ENCODE results near the gene HDHD5.

The HDHD5 gene

GRCh38 chr22:17158568-17159503, at the start of gene HDHD5:
Gene HDHD5 (minus strand): TSS chr22:17159277. CDS start chr22:17159251, 26 bp downstream.
- peak; percentile 85 for DNase-seq

- no peak for DNase-seq
Observed at GRCh38 chr22:17205432-17205831, 46.4 kb upstream of the HDHD5 start.

- DNase-seq: no peak
Observed at GRCh38 chr22:17201285-17201945, 42.3 kb upstream of the HDHD5 start.

- peak; percentile 75 for DNase-seq
Observed at GRCh38 chr22:17199003-17199731, 40.1 kb upstream of the HDHD5 start.

GRCh38 chr22:17198170-17199002, 39.3 kb upstream of the HDHD5 start:
- DNase-seq: peak; percentile 77

GRCh38 chr22:17194213-17194612, 35.1 kb upstream of the HDHD5 start:
- no peak for DNase-seq

- DNase-seq: peak; percentile 72
Observed at GRCh38 chr22:17192186-17192585, 33.1 kb upstream of the HDHD5 start.

GRCh38 chr22:17191163-17191784, 32.2 kb upstream of the HDHD5 start:
- DNase-seq: no peak

- no peak for DNase-seq
Observed at GRCh38 chr22:17190702-17191101, 31.6 kb upstream of the HDHD5 start.

- DNase-seq: no peak
Observed at GRCh38 chr22:17176715-17177114, 17.6 kb upstream of the HDHD5 start.

GRCh38 chr22:17172029-17172833, 13.2 kb upstream of the HDHD5 start:
- no peak for DNase-seq

- DNase-seq: peak; percentile 72
Observed at GRCh38 chr22:17171153-17172028, 12.3 kb upstream of the HDHD5 start.

- no peak for DNase-seq
Observed at GRCh38 chr22:17167486-17167885, 8.4 kb upstream of the HDHD5 start.

- no peak for DNase-seq
Observed at GRCh38 chr22:17164392-17165024, 5.4 kb upstream of the HDHD5 start.

GRCh38 chr22:17162731-17163130, 3.7 kb upstream of the HDHD5 start:
- no peak for DNase-seq

GRCh38 chr22:17161991-17162390, 2.9 kb upstream of the HDHD5 start:
- DNase-seq: no peak

GRCh38 chr22:17159504-17159951, 451 bp upstream of the HDHD5 start:
- peak; percentile 39 for DNase-seq

GRCh38 chr22:17158176-17158567, 905 bp downstream of the HDHD5 start:
- no peak for DNase-seq

- no peak for DNase-seq
Observed at GRCh38 chr22:17157714-17158113, 1.4 kb downstream of the HDHD5 start.

All from NCI-H2029 (cell line).